SK-N-SH treated with all-trans-retinoic acid at 6 μM for 48 hours (cell line): ENCODE data around the gene PTPRD.
"Not testable (repeated sequence)": the region's sequence is repeated elsewhere in the genome, so short reads cannot be mapped to it uniquely, and the experiment has no call there.

Source experiments
- ATAC-seq: fragments of 200-7000 bp; cut with Tn5 transposase; 3 replicates; pipeline ENCODE4 v1.9.1; 2020; ENCODE audit warnings: mild to moderate bottlenecking, moderate library complexity
- ARNTL ChIP-seq: fragments of 450-650 bp; formaldehyde crosslinking; IDR thresholded peaks from 2 replicates; pipeline ENCODE4 v1.5.0; 2020; ENCODE audit warnings: low read depth, mild to moderate bottlenecking, moderate library complexity, borderline replicate concordance
- BACH2 ChIP-seq: fragments of 250-450 bp; sonication (Bioruptor Pico); IDR thresholded peaks from 2 replicates; pipeline ENCODE4 v1.9.0; 2021; ENCODE audit warnings: mild to moderate bottlenecking, borderline replicate concordance
- CREB5 ChIP-seq: fragments of 250-450 bp; sonication (Bioruptor Pico); IDR thresholded peaks from 2 replicates; pipeline ENCODE4 v1.5.1; 2020; ENCODE audit warnings: low read depth, mild to moderate bottlenecking, moderate library complexity
- CSDC2 ChIP-seq: fragments of 250-450 bp; sonication (Bioruptor Pico); IDR thresholded peaks from 2 replicates; pipeline ENCODE4 v1.5.0; 2020; ENCODE audit warnings: mild to moderate bottlenecking, moderate library complexity
- CSRNP3 ChIP-seq: fragments of 250-450 bp; sonication (Bioruptor Pico); IDR thresholded peaks from 2 replicates; pipeline ENCODE4 v1.5.1; 2021; ENCODE audit warnings: mild to moderate bottlenecking, moderate library complexity
- ESRRG ChIP-seq: fragments of 250-450 bp; sonication (Bioruptor Pico); IDR thresholded peaks from 2 replicates; pipeline ENCODE4 v1.6.1; 2021; ENCODE audit warnings: mild to moderate bottlenecking
- ISL1 ChIP-seq: fragments of 250-450 bp; sonication (Bioruptor Pico); IDR thresholded peaks from 2 replicates; pipeline ENCODE4 v2.1.2; 2022; ENCODE audit warnings: mild to moderate bottlenecking, moderate library complexity
- OSR1 ChIP-seq: fragments of 250-450 bp; sonication (Bioruptor Pico); IDR thresholded peaks from 2 replicates; pipeline ENCODE4 v1.8.0; 2022; ENCODE audit warnings: moderate library complexity, mild to moderate bottlenecking, inconsistent platforms
- PATZ1 ChIP-seq: fragments of 250-450 bp; sonication (Bioruptor Pico); IDR thresholded peaks from 2 replicates; pipeline ENCODE4 v1.8.0; 2020; ENCODE audit warnings: mild to moderate bottlenecking, moderate library complexity, borderline replicate concordance
- POU6F1 ChIP-seq: fragments of 250-450 bp; sonication (Bioruptor Pico); IDR thresholded peaks from 2 replicates; pipeline ENCODE4 v1.8.0; 2021; ENCODE audit warnings: low read depth, mild to moderate bottlenecking, moderate library complexity, borderline replicate concordance
- PPARA ChIP-seq: fragments of 250-450 bp; sonication (Bioruptor Pico); IDR thresholded peaks from 2 replicates; pipeline ENCODE4 v1.5.0; 2020; ENCODE audit warnings: mild to moderate bottlenecking, borderline replicate concordance
- RARB ChIP-seq: fragments of 250-450 bp; sonication (Bioruptor Pico); IDR thresholded peaks from 2 replicates; pipeline ENCODE4 v1.8.0; 2021; ENCODE audit warnings: mild to moderate bottlenecking, moderate library complexity
- SNAI2 ChIP-seq: fragments of 250-450 bp; sonication (Bioruptor Pico); IDR thresholded peaks from 2 replicates; pipeline ENCODE4 v1.5.0; 2020; ENCODE audit warnings: mild to moderate bottlenecking, moderate library complexity
- TCF4 ChIP-seq: fragments of 250-450 bp; sonication (Bioruptor Pico); IDR thresholded peaks from 2 replicates; pipeline ENCODE4 v1.8.0; 2021; ENCODE audit warnings: mild to moderate bottlenecking, moderate library complexity, borderline replicate concordance
- TSHZ2 ChIP-seq: fragments of 250-450 bp; sonication (Bioruptor Pico); IDR thresholded peaks from 2 replicates; pipeline ENCODE4 v1.5.0; 2020; ENCODE audit warnings: mild to moderate bottlenecking, moderate library complexity
- ZFP3 ChIP-seq: fragments of 250-450 bp; sonication (Bioruptor Pico); IDR thresholded peaks from 2 replicates; pipeline ENCODE4 v1.5.0; 2020; ENCODE audit warnings: mild to moderate bottlenecking, moderate library complexity
- ZFP30 ChIP-seq: fragments of 450-650 bp; formaldehyde crosslinking; IDR thresholded peaks from 2 replicates; pipeline ENCODE4 v1.5.0; 2022; ENCODE audit warnings: mild to moderate bottlenecking, moderate library complexity
- ZNF565 ChIP-seq: fragments of 450-650 bp; formaldehyde crosslinking; conservative IDR thresholded peaks from 2 replicates; pipeline ENCODE4 v1.5.0; 2020; ENCODE audit warnings: low read depth, mild to moderate bottlenecking, moderate library complexity
- ZNF70 ChIP-seq: fragments of 450-650 bp; formaldehyde crosslinking; IDR thresholded peaks from 2 replicates; pipeline ENCODE4 v1.5.0; 2020; ENCODE audit warnings: mild to moderate bottlenecking, moderate library complexity
- ZNF8 ChIP-seq: fragments of 450-650 bp; formaldehyde crosslinking; IDR thresholded peaks from 2 replicates; pipeline ENCODE4 v1.5.0; 2020; ENCODE audit warnings: mild to moderate bottlenecking, moderate library complexity

The PTPRD gene

GRCh38 chr9:9326749-9327148 lies 1286.1 kb downstream of the PTPRD start:
- TF ChIP-seq ZNF70 (CRISPR knock-in tag) (no peak), ARNTL (CRISPR knock-in tag) (no peak), ESRRG (CRISPR knock-in tag) (no peak), ZNF8 (CRISPR knock-in tag) (no peak)
- no peak for ATAC-seq

GRCh38 chr9:9319007-9319406 lies 1293.8 kb downstream of the PTPRD start:
- TF ChIP-seq ARNTL (CRISPR knock-in tag): no peak
- no peak for ATAC-seq

GRCh38 chr9:9310743-9311142 lies 1302.1 kb downstream of the PTPRD start:
- not testable (repeated sequence) for ATAC-seq

- no peak for ATAC-seq
- no peak for TF ChIP-seq CREB5
- TF ChIP-seq ISL1 (CRISPR knock-in tag): no peak
- TF ChIP-seq CSRNP3 (CRISPR knock-in tag): no peak
- no peak for TF ChIP-seq PATZ1
- TF ChIP-seq PPARA: no peak
- TF ChIP-seq ZNF565 (CRISPR knock-in tag): no peak
- no peak for TF ChIP-seq TSHZ2 (CRISPR knock-in tag)
- no peak for TF ChIP-seq ZNF70 (CRISPR knock-in tag)
- no peak for TF ChIP-seq TCF4
- TF ChIP-seq POU6F1: no peak
- no peak for TF ChIP-seq CSDC2
- no peak for TF ChIP-seq RARB
- TF ChIP-seq ZFP30: no peak
- no peak for TF ChIP-seq ESRRG (CRISPR knock-in tag)
- TF ChIP-seq OSR1 (CRISPR knock-in tag): no peak
- TF ChIP-seq, all 23 proteins: peak for 0
Measured at GRCh38 chr9:9305600-9305999, 1307.2 kb downstream of the PTPRD start.

- TF ChIP-seq SNAI2 (no peak), ZFP3 (CRISPR knock-in tag) (no peak), RARB (no peak), BACH2 (CRISPR knock-in tag) (no peak)
- no peak for ATAC-seq
Measured at GRCh38 chr9:9299134-9299533, 1313.7 kb downstream of the PTPRD start.
